ENCODE data around the gene PDLIM3.

PDLIM3 gene

GRCh38 chr4:185469580-185470154 is 65.6 kb downstream of the PDLIM3 start:
- ATAC-seq, result no peak
- DNase-seq, result no peak

GRCh38 chr4:185468999-185469398 is 66.3 kb downstream of the PDLIM3 start:
- ATAC-seq (no peak), DNase-seq (no peak)

- DNase-seq (no peak), ATAC-seq (no peak)
Measured at GRCh38 chr4:185467991-185468390, 67.3 kb downstream of the PDLIM3 start.

- no peak for ATAC-seq
- no peak for DNase-seq
Measured at GRCh38 chr4:185467101-185467500, 68.2 kb downstream of the PDLIM3 start.

- ATAC-seq, result no peak
- no peak for DNase-seq
Measured at GRCh38 chr4:185465707-185466106, 69.6 kb downstream of the PDLIM3 start.

GRCh38 chr4:185464887-185465286 is 70.4 kb downstream of the PDLIM3 start:
- DNase-seq (no peak), ATAC-seq (no peak)

GRCh38 chr4:185464183-185464582 is 71.1 kb downstream of the PDLIM3 start:
- DNase-seq (no peak), ATAC-seq (no peak)

- ATAC-seq (no peak), DNase-seq (no peak)
Measured at GRCh38 chr4:185463541-185463940, 71.8 kb downstream of the PDLIM3 start.

- no peak for ATAC-seq
Measured at GRCh38 chr4:185461565-185461964, 73.7 kb downstream of the PDLIM3 start.

GRCh38 chr4:185457136-185457535 is 78.2 kb downstream of the PDLIM3 start:
- ATAC-seq, result no peak
- no peak for DNase-seq

More at GRCh38 chr4:185461565-185461964, 73.7 kb downstream of the PDLIM3 start:
- no peak for DNase-seq

GRCh38 chr4:185456131-185456530 is 79.2 kb downstream of the PDLIM3 start:
- DNase-seq, result no peak
- ATAC-seq, result no peak

Data from stimulated activated naive CD8-positive, alpha-beta T cell treated with anti-CD3 and anti-CD28 coated beads, Interleukin-15, Interleukin-2, amounts not matched to agents 100 U/mL and 50 U/mL, for 24 hours (primary cell).